GM19035 (cell line): ENCODE results near the gene JUP.

Experiments
- ATAC-seq: cut with Tn5 transposase; IDR thresholded peaks from one replicate; pipeline ENCODE4 v1.9.1; 2021; ENCODE audit not compliant: unreplicated experiment

Gene JUP

DNA sequence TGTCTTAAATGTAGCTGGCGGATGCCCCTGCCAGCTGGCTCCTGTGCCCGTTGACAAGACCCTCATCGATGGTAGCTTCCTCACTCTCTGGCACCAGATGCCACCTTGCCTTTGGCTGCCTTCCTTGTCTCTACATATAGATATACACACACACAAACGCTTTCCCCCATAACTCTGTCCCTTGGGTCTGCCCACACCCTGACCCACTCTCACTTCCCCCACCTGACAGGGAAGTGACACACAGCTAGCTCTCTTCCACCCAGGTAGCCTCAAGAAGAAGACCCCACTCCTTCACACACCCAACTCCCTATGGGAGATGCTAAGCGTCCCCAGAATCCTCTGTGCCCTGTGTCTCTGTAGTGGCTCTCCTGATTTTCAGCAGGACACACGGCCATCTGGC is 25.6 kb downstream of the JUP start:
- no peak for ATAC-seq

DNA sequence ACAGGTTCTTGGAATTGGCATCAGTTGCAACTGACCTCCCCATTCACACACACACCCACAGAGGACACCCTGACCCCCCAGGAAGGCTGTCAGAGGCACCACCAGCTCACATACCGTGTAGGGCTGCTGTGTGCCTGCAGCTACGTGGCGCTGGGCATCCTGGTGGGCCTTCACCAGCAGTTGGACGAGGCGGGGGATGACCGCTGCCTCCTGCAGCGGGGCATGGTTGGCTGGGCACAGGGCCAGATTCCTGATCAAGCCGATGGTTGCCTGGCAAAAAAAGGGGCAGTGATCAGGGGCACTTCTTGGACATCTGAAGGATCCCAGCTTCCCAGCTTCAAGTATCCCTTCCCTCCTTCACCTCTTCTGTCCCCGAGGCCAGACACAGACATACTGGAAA is 27.9 kb downstream of the JUP start:
- no peak for ATAC-seq

DNA sequence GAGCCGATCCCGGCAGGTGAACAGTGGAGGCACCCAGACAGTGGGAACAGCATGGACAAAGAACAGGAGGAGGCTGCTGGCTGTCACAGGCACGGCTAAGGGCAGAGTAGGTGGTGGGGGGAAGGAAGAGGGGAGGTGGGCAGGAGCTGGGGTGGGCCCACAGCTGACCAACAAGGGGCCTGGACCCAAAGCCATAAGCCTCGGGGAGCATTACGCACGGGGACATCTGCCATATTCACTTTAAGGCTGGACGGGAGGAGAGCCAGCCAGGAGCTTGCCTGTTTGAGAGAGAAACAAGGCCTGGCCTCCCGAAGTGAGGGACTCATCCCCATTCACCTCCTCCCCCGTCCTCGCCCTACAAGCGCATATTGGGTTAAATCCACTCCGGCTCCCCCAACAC is 32.4 kb downstream of the JUP start:
- no peak for ATAC-seq

DNA sequence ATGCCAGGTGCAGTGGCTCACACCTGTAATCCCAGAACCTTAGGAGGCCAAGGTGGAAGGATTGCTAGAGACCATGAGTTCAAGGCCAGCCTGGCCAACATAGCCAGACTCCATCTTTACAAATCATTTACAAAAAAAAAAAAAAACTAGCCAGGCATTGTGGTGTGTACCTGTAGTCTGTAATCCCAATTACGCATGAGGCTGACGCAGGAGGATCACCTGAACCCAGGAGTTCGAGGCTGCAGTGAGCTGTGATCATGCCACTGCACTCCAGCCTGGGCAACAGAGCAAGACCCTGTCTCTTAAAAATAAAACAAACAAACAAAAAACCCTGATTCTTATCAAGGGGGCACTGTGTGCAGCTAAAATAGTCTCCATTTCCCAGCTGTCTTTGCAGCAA is 35.2 kb downstream of the JUP start:
- no peak for ATAC-seq

DNA sequence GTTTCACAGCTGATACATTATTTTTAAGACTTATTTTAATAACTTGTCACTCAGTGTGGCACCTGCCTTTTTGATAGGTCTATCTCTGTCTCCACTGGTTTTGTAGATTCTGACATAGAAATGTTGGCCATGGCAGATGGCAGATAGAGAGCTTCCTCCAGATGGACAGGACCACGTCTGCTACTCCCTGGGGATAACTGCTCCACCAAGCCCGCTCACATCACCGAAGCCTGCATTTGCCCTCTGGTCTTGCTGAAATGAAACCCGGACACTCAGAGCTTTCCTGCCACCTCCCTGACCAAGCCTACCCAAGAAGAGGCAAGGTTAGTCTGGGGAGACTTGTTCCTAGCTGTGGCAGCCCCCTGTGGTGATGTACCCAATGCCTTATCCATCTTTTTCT is 35.6 kb downstream of the JUP start:
- ATAC-seq, result no peak

DNA sequence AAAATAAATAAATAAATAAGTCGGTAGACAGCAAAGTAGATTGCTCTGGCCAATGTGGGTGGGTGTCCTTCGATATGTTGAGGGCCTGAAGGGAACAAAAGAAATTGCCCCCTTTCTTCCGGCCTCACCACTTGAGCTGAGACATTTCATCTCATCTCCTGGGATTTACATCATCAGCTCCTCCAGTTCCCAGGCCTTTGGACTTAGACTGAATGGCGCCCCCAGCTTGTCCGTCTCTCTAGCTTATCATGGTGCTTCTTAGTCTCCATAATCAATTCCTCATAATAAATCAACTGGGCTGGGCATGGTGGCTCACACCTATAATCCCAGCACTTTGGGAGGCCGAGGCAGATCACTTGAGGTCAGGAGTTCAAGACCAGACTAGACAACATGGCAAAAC is 38.2 kb downstream of the JUP start:
- ATAC-seq, result no peak

DNA sequence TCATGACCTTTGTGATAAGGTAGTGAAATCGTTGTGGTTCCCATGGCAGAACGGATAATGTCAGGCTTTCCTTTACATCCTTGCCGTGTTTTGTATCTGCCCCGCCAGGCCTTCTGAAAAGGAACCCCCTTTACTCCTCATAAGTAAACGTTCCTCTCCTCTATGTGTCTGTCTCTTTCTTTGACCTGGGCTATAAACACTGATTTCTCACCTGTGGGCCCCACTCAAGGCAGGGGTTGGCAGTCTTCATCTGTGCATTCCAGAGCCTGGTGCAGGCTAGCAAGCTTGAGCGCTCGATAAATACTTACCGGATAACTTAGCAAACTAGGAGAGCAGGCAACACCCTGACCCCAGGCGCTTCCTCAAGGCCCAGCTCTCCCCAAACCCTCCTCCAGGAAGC is 44.8 kb downstream of the JUP start:
- ATAC-seq, result no peak

DNA sequence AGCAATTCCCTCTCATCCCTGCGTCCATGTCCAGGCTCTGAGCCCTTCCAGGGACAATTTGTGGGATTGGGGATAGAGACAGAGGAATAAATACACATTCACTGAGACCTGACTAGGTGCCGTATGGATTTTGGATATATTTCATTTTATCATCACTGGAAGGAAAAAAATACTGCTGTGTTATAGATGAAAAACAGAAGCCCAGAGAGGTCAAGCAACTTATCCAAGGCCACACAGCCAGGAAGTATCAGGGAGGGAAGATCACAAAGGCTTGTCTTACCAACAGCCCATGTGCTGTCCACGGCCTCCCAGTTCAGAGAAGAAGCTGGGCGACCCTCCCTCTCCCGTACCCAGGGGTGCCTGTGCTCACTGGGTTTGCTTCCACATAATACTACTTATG is 46.0 kb downstream of the JUP start:
- ATAC-seq, result no peak

DNA sequence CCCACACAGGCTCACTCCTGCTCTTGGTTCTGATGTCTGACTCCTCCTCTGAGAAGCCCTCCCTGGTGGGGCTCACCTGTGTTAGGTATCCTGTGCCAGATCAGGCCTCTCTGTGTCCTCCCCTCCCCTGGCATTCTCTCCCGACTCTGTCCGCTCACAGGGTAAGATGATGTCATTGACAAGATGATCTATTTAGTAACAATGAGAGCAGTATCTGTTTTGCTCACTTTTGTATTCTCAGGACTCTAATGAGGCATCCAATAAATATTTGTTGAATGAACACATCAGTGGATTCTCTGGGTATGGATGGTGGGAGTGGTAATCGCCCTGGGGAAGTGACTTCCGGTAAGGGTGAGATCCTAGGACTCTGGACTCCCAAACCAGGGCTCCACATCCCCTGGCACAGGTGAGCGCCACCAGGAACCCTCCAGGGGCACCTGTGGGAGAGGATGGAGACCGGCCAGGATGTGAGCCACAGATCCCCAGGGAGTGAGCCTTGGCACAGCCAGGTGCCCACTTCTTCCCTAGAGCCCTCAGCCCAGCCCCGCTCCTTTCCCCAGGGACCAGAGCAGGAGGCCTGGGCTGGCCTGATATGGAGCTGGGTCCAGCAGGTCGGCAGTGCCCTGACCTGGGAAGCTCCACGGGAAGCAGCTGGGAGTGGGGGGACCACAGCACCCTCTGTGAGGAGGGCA is 46.7 kb downstream of the JUP start:
- no peak for ATAC-seq

DNA sequence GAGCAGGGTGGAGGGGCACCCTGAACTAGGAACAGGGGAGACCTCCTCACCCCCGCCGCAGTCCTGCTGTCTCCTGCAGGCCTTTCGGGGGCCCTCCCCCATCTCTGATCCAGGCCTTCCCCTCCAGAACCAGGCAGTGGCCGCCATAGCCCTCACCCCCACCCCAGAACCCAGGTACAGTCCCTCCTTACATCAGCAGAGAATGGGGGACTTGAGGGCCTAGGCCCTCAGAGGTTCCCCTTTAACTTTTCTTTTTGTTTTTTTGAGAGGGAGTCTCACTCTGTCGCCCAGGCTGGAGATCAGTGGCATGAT is 47.8 kb downstream of the JUP start:
- ATAC-seq, result no peak

DNA sequence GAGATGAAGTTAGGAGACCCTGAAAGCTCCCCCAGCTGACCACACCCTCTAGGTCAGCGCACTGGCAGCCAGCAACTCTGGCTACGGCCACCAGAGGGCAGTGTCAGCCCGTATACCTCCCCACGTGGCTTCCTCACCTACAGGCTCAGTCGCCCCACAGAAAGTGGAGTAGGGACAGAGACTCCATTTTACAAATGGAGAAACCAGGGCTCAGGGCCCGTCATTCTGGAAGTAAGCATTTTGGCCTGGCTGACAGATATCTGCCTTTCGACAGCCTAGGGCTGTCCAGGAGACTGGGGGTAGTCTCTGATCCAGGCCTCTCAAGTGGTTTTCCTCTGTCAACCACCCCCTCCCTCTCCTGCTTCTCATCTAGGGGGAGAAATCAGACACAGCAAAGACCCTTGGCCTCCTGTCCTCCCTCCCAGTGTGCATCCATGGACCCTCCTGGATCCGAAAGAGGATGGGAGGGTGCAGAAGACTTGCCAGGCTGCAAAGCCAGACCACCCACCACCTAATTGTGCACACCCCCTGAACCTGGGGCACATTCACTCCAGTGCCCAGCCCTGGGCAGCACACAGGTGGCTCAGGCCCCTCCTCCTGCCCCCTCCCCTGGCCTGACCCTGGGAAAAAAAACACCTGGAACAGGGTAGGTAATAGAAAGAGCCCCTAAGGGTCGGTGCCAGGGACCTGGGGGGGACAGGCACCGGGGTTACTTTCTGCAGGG is 48.3 kb downstream of the JUP start:
- peak; percentile 74 for ATAC-seq

DNA sequence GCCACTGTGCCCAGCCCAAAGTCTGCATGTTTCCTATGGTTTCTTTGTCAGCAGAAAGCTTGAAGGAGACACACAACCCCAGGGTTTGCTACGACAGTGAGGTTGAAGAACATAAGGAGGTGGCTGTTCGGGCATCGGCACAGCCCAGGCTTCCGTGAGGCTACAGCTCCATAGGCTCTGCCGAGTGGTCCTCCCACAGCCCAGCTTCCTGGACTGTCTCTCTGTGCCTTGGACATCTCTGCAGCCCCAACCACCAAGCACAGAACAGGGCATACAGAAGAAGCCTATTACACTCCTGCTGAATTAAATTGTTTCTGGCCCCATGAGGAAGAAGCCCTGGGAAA is 48.9 kb downstream of the JUP start:
- no peak for ATAC-seq

DNA sequence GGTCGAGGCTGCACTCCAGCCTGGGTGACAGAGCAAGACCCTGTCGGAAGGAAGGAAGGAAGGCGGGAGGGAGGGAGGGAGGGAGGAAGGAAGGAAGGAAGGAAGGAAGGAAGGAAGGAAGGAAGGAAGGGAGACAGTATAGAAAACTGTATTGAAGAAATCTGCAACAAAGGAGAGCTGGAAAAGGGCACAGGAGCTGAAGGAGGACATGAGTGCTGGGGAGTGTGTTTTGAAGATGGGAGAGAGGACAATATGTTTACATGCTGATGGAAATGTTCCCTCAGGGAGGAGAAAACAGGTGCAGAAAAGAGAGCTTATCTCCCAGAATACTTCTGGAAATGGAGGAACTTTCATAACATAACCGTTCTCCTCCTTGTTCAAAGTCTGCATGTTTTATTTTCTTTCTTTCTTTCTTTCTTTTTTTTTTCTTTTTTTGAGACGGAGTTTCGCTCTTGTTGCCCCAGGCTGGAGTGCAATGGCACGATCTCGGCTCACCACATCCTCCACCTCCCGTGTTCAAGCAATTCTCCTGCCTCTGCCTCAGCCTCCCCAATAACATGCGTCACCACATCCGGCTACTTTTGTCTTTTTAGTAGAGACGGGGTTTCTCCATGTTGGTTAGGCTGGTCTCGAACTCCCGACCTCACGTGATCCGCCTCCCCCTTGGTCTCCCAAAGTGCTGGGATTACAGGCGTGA is 49.4 kb downstream of the JUP start:
- ATAC-seq, result no peak

DNA sequence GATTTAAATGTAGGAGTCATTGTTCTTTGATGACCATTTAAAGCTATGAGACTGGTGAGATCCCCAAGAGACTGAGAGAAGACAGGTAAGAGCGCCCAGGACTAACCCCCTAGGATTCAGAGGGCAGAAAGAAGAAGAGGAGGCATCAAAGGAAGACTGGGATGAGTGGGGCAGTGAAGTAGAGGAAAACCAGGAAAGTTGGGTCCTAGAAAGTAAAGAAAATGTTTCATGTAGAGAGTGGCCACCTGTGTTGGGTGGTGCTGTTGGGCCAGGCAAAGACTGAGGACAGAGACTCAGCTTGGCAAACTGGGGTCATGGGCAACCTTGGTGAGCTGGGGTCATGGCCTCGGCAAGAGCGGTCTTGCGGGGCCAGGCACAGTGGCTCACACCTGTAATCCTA is 50.8 kb downstream of the JUP start:
- no peak for ATAC-seq

DNA sequence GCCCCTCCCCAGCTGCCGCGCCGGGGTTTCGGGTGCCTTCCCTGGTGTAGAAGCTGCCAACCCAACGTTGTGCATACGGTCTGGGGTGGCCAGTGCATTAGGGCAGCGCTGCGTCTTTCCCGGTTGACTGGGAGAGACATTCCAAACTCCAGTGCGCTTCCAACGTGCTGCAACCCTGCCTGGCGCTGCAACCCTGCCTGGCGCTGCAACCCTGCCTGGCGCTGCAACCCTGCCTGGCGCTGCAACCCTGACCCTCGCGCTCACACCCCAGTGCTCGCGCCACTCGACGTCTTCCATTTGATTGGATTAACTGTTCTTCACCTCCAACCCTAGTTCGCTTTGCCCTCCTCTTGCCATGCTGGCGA is 51.6 kb downstream of the JUP start:
- no peak for ATAC-seq

DNA sequence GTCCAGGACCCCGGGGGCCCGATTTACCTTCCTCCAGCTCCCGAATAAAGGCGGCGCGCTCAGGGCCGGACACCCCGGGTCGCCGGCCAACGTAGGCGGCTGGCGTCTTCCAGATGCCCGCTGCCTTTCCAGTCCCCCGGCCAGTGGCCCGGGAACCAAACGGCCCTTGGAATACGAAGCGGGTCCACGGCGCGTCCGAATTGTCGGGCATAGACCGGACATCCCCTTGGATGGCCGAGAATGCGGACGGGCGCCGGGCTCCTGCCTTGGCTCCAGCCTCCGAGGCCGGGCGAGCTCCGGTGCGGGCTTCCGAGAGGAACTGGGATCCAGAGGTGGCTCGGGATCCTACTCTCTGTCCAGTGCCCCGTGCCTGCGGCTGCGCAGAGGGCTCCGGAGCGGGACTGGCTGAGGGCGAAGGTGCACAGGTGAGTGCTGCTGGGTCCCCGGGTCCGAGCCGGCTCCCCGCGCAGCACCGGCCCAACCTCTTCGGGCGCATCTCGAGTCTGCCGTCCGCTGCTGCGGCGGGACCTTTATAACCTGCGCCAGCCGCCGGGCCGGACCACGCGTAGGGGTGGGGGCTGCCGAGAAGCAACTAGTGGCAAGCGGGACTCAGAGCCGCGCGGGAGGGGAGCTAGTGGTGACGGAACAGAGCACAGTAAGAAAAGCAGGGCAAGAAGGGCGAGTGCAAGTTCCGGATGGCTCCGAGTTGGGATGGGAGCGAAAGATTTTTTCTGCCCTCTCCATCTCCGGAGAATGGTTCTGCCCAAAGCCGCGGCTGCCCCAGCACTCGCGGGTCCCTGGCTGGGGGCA is 52.2 kb downstream of the JUP start, which contains the start of gene HAP1:
Gene HAP1, minus strand, starts transcription at position 505 of the 810 bp plus-strand sequence. Its CDS starts 9 bp downstream, at position 496.
- no peak for ATAC-seq

DNA sequence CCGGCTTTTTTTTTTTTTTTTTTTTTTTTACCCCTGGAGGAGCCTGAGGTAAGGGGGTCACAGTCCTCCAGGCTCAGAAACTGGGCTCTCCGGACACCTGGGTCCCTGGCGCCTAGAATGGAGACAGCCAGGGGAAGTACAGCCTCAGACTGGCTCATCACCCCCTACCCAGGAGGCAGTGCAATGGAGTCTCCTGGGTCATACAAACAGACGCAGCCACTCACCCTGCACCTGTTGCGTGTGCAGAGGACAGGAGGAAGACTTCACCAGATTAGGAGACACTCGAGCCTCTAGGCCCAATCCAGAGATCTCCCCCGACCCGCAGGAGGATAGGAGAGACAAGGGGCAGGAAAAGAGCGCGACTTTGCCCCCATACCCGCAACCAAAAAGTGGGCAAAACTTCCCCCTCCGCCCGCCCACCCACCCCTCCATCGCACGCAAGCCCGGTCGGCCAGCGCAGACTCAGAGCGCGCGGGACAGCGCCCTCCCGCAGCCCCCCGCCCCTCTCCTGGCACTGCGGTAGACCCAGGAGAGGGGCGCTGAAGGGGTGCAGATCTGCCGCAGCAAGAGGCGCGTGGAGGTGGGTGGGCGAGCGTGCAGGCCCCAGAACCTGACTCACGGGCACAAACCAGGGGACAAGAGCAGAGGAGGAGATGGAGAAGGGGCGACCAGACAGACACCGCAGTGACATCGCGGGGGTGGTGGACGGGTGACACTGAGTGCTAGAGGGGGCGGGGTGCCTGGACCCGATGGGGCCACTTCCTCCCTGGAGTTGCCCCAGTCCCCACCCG is 53.0 kb downstream of the JUP start:
- no peak for ATAC-seq

DNA sequence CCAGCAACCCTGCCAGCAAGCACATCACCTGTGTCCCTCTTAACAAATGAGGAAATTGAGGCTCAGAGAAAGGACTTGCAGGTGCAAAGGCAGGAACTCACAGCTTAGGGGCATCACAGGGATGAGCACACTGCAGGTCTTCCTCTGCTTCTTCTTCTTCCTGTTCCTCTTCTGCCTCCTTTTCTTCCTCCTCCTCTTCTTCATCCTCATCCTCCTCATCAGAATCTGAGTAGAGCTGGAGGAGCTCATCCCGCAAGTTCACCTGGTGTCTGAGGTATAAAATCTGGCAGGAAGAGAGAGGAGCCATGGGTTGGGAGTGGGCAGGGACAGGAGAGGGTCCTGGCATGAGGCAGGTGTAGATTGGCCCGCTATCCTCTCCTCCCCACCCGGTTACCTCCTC is 54.7 kb downstream of the JUP start:
- ATAC-seq, result no peak

DNA sequence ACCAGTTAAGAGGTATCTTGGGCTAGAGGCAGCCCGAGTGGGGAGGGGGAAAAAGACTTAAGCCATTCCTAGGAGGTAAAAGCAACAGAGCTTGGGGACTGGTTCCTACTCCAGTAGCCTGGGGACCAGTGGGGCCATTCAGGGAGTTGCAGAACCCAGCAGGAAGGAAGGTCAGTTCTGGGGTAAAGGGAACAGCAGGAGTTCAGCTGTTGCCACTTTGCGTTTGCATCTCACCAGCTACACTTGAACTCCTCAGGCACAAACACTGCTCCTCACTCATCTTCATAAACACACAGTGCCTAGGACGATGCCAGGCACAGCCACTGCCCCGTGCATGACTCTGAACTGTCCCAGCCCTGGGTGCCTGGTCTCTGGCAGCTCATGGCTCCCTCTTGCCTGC is 56.0 kb downstream of the JUP start:
- no peak for ATAC-seq

DNA sequence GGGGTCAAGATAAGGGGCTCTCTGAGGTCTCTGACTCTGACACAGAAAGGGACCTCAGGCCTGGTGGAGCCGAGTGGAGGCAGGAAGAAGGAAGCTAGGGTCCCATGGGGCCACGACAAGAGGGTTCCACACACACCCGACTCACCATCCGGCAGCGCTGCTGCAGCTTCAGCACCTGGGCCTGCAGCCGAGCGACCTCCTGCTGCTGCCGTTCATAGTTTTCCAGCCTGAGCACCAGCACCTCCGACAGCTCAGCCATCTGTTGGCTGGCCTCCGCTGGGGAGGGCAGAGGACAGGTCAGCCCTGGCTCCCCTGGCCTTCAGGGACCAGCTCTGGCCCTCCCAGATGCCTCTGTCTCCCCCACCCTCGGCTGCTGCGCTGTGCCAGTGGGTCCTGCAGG is 58.5 kb downstream of the JUP start:
- no peak for ATAC-seq

DNA sequence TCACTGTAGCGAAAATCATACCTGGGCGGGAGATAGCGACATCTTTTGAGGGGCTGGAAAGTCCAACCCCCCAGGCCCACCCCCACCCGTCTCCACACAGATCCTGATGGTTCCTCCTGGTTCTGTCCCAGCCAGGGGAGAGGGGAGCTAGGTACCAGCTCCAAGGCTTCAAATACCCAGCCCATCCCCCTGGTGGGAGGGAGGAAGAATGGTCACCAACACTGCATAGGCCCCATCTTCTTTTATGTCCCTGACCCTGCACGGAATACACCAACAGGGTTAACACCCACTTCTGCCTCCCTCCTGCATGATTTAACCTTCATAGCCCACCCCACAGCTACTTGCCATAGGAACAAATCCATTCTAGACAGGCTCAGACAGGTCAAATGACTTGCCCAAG is 61.4 kb downstream of the JUP start:
- no peak for ATAC-seq
